ENCODE results near the gene FBXO45.

DNA sequence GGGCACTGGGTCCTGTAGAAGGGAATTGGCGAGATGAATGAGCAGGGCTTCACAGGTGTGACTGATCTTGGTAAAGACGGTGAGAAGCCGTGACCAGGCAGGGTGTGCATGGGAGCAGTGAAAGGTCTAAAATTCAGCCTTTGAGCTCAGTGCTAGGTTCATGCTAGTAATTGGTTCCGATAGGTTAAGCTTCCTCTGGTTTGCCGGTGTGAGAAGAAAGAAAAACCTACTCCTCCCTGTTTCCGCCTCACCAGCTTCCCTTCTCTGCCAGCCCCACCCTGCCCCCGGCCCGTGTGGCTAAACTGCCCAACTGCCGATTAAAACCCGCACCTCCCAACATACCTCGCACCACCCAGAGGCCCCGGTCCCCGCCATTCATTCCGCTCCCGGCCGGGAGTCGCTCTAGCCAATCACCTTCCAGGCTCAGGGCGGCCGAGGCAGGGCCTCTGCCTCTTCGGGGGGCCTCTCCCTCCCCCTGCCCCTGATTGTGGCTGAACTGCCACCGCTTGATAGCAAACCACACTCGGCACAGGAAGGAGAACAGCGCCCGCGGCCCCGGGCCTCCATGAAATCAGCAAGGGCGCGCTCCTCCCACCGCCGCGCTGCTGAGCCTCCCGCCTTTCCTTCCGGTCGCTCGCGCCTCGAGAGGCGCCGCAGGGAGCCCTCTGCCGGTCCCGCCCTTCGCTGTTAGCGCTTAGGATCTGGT is 63.7 kb downstream of the FBXO45 start:
- TF ChIP-seq, protein P1, sequence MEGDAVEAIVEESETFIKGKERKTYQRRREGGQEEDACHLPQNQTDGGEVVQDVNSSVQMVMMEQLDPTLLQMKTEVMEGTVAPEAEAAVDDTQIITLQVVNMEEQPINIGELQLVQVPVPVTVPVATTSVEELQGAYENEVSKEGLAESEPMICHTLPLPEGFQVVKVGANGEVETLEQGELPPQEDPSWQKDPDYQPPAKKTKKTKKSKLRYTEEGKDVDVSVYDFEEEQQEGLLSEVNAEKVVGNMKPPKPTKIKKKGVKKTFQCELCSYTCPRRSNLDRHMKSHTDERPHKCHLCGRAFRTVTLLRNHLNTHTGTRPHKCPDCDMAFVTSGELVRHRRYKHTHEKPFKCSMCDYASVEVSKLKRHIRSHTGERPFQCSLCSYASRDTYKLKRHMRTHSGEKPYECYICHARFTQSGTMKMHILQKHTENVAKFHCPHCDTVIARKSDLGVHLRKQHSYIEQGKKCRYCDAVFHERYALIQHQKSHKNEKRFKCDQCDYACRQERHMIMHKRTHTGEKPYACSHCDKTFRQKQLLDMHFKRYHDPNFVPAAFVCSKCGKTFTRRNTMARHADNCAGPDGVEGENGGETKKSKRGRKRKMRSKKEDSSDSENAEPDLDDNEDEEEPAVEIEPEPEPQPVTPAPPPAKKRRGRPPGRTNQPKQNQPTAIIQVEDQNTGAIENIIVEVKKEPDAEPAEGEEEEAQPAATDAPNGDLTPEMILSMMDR (IDR thresholded peaks at IDR 0.05) = peak in 10 of 12 donors; percentile 27 to 61 (median 36)
- TF ChIP-seq POLR2A (IDR thresholded peaks at IDR 0.05) = peak in 1 of 2 donors; percentile 22

Measured in heart left ventricle (tissue), 13 donors.